ENCODE measurements around the gene PLEKHG4.

PLEKHG4 gene, protein sequence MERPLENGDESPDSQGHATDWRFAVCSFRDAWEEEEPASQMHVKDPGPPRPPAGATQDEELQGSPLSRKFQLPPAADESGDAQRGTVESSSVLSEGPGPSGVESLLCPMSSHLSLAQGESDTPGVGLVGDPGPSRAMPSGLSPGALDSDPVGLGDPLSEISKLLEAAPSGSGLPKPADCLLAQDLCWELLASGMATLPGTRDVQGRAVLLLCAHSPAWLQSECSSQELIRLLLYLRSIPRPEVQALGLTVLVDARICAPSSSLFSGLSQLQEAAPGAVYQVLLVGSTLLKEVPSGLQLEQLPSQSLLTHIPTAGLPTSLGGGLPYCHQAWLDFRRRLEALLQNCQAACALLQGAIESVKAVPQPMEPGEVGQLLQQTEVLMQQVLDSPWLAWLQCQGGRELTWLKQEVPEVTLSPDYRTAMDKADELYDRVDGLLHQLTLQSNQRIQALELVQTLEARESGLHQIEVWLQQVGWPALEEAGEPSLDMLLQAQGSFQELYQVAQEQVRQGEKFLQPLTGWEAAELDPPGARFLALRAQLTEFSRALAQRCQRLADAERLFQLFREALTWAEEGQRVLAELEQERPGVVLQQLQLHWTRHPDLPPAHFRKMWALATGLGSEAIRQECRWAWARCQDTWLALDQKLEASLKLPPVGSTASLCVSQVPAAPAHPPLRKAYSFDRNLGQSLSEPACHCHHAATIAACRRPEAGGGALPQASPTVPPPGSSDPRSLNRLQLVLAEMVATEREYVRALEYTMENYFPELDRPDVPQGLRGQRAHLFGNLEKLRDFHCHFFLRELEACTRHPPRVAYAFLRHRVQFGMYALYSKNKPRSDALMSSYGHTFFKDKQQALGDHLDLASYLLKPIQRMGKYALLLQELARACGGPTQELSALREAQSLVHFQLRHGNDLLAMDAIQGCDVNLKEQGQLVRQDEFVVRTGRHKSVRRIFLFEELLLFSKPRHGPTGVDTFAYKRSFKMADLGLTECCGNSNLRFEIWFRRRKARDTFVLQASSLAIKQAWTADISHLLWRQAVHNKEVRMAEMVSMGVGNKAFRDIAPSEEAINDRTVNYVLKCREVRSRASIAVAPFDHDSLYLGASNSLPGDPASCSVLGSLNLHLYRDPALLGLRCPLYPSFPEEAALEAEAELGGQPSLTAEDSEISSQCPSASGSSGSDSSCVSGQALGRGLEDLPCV

DNA sequence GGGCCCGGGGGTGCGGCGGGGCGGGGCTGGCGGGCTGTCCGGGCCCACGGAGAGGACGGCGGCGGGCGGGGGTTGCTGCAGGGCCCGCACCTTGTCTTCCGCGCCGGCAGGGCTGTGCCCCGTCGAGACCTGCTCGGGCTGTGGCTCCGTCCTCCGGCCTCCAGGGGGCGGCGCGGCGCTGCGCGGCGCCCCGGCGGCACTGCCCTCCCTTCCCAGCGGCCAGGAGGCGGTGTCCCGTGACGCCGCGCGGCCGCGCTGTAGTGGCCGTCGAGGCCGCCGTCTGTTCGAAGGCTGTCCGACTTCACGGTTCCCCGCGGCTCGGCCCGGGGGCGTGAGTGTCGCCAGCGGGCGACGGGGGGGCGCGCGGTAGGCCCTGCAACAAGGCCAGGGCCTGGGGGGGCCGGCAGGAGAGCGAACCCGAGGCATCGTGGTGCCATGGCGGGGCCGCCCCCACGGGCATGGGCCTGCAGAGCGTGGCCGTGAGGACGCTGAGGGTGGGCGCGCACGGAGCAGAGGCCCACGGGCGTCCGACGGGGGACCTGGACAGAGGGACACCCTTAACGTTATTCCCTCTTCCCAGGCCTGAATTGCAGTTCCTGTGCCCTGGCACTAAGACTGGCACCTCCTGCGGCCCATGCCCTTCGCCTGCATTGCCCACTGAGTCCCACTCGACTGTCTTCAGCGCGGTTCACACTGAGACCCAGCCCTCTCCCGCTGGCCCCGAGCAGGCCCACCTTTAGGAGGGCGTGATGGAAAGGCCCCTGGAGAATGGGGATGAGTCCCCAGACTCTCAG lies at the start of gene PLEKHG4:
PLEKHG4 (plus strand) TSS at position 237 of the 794 bp plus-strand sequence; CDS start at position 750, 513 bp downstream.
- Histone ChIP-seq H3K36me3 (replicated peaks) (no peaks in the 10 kb centered on the region), H3K27me3 (replicated peaks) (no peaks in the 10 kb centered on the region), H3K4me3 (ENCODE audit: low read depth, low read length) (peak within 1 kb of the TSS; percentile 48), H3K27ac (peak within 1 kb of the TSS; percentile 64)
- TF ChIP-seq CTCF (IDR thresholded peaks at IDR 0.05; ENCODE audit: low read depth, low read length, missing control alignments): peak; percentile 43
- in situ Hi-C loops (cut with HindIII; ENCODE audit: low pct_ligation_motif_present, low sequenced_read_pairs): no loop called here
- peak; percentile 32 for DNase-seq

DNA sequence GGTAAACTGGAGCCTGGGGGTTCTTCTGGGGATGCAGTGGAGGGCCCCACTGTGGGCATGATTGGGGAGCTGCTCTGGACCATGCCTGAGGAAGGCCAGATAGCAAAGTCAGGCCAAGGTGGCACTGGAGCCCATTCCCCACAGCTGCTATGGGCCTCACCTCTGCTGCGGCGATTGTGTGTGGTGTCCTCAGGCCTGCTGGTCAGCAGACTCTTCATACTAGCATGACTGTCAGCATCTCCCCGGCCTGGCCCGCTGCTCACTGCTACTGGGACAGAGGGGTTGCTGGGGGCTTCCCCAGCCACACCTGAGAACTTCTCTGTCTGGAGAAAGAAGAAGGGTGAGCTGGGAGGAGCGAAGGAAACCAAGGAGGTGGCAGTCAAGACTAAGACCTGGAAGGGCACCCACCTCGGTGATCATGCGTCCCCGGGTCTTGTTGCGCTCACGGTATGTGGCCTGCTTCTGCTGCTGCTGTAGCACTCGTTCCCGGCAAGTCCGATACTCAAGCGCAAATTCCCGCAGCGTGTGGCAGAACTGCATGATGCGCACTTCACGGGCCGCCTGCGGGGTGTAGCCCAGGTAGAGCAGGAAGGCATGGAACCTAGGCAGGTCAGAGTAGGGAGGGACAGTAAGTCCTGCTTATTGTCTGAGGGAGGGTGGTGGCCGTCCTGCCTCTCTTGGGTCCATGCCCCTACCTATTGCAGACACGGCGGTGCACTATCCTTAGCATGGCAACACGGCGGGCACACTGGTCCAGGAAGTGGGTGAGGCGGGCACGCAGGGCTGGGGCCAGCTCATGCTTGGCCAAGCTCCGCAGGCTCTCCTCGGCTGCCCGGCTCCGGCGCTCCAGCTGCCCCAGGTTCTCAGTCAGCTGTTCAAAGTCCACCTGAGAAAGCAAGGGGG lies 49.2 kb upstream of the PLEKHG4 start:
- Histone ChIP-seq H3K36me3 (replicated peaks) (peaks cover 63% of the 10 kb centered on the region), H3K27me3 (replicated peaks) (no peaks in the 10 kb centered on the region), H3K27ac (no peak overlapping the region), H3K4me3 (ENCODE audit: low read depth, low read length) (no peak overlapping the region)
- DNase-seq: no peak
- in situ Hi-C loops (cut with HindIII; ENCODE audit: low pct_ligation_motif_present, low sequenced_read_pairs): no loop called here
- no peak for TF ChIP-seq CTCF (IDR thresholded peaks at IDR 0.05; ENCODE audit: low read depth, low read length, missing control alignments)

DNA sequence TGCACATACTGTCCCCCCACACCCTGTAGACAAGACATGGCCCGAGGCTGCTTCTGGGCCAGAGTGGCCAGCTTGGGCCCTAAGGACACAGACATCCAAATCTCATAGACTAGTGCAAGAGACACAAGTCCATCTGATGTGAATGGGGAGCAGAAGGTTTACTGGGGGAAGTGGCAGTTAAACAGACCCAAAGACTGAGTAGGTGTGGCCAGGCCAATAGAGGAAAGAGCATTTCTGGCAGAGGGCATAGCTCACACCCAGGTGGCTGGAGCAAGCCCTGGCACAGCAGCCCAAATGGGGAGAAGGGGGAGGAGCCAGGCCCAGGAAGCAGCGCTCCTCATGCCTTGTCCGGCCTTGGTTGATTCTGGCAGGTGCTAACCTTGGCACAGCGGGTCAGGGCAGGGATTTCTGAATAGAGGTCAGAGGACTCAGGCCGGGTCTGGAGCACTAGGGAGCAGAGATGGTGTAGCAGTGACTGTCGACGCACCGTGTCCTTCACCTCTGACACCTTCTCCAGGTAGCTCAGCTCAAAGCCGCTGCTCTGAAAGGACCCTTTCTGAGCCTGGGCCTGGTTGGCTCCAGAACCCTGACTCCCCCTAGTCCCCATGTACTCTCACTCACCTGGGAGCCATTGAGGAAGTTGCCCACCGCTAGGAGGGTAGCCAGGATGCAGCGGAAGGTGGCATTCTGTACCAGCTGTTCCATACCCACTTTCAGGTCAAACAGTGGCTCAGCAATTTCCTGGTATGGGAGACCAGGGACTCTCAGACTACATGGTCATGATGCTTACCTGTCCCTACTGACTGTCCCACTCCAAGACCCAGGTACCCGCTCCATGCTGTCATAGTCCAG lies 48.3 kb upstream of the PLEKHG4 start:
- TF ChIP-seq CTCF (IDR thresholded peaks at IDR 0.05; ENCODE audit: low read depth, low read length, missing control alignments): no peak

GRCh38 chr16:67233596-67233995 lies 45.7 kb upstream of the PLEKHG4 start:
- H3K27ac ChIP-seq: no peak overlapping the region
- TF ChIP-seq CTCF (IDR thresholded peaks at IDR 0.05; ENCODE audit: low read depth, low read length, missing control alignments): no peak
- no peak for DNase-seq
- H3K27me3 ChIP-seq (replicated peaks): no peaks in the 10 kb centered on the region
- peaks cover 88% of the 10 kb centered on the region for H3K36me3 ChIP-seq (replicated peaks)
- in situ Hi-C loops (cut with HindIII; ENCODE audit: low pct_ligation_motif_present, low sequenced_read_pairs): no loop called here
- H3K4me3 ChIP-seq (ENCODE audit: low read depth, low read length): no peak overlapping the region

More for the DNA sequence above, 48.3 kb upstream of the PLEKHG4 start:
- H3K27me3 ChIP-seq (replicated peaks): no peaks in the 10 kb centered on the region
- no peak overlapping the region for H3K4me3 ChIP-seq (ENCODE audit: low read depth, low read length)
- peaks cover 71% of the 10 kb centered on the region for H3K36me3 ChIP-seq (replicated peaks)
- H3K27ac ChIP-seq: no peak overlapping the region
- in situ Hi-C loops (cut with HindIII; ENCODE audit: low pct_ligation_motif_present, low sequenced_read_pairs): no loop called here
- no peak for DNase-seq

Data from brain microvascular endothelial cell (primary cell).